ENCODE data around the gene NACC2.
"Not testable (repeated sequence)": the region's sequence is repeated elsewhere in the genome, so short reads cannot be mapped to it uniquely, and the experiment has no call there.

The NACC2 gene

DNA sequence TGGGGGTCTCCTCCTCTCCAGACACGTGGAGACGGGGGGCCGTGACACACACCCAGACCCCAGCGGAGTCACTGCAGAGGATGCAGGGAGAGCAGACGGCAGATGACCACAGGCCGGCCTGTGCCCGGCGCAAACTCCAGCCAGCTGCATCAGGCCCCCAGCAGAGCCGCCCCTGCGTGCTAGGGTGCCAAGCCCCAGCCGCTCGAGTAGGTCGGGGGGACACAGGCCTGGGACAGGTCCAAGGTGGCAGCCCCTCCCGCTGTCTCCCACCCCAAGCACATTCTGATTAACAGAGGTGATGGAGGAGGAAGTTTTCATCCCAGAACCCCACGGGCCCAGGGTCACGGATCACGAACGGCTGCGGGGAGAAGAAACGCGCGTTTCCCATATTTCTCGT lies 14.4 kb downstream of the NACC2 start:
- peaks cover 83% of the 10 kb centered on the region for H3K4me1 Mint-ChIP-seq (ENCODE audit: low read depth)
- peaks cover 44% of the 10 kb centered on the region for H3K36me3 Mint-ChIP-seq (ENCODE audit: low read depth)
- H3K9me3 Mint-ChIP-seq, result no peaks in the 10 kb centered on the region
- no peak overlapping the region for H3K27ac Mint-ChIP-seq
- H3K4me3 Mint-ChIP-seq, result no peak overlapping the region
- intact Hi-C loops (cut with micrococcal nuclease), result no loop called here
- no peaks in the 10 kb centered on the region for H3K27me3 Mint-ChIP-seq

- H3K27ac Mint-ChIP-seq, result peak overlapping the region; percentile 54
- peaks cover 51% of the 10 kb centered on the region for H3K36me3 Mint-ChIP-seq (ENCODE audit: low read depth)
- H3K4me1 Mint-ChIP-seq (ENCODE audit: low read depth), result peaks cover 89% of the 10 kb centered on the region
- H3K27me3 Mint-ChIP-seq, result no peaks in the 10 kb centered on the region
- H3K4me3 Mint-ChIP-seq, result no peak overlapping the region
- intact Hi-C loops (cut with micrococcal nuclease), result loop anchor here (5.0 kb wide), 1 partner anchor 37 kb away; the partner anchor contains the start of gene TMEM250
- H3K9me3 Mint-ChIP-seq, result no peaks in the 10 kb centered on the region
These were observed 15.2 kb downstream of the NACC2 start for GRCh38 chr9:136079916-136080246.

- peaks cover 89% of the 10 kb centered on the region for H3K4me1 Mint-ChIP-seq (ENCODE audit: low read depth)
- peaks cover 51% of the 10 kb centered on the region for H3K36me3 Mint-ChIP-seq (ENCODE audit: low read depth)
- peak overlapping the region; percentile 54 for H3K27ac Mint-ChIP-seq
- no peaks in the 10 kb centered on the region for H3K9me3 Mint-ChIP-seq
- no peak overlapping the region for H3K4me3 Mint-ChIP-seq
- intact Hi-C loops (cut with micrococcal nuclease), result loop anchor here (5.0 kb wide), 1 partner anchor 38 kb away; the partner anchor contains the start of gene TMEM250
- no peaks in the 10 kb centered on the region for H3K27me3 Mint-ChIP-seq
These were observed 15.7 kb downstream of the NACC2 start for GRCh38 chr9:136079211-136079915.

- Mint-ChIP-seq H3K9me3 (no peaks in the 10 kb centered on the region), H3K27me3 (no peaks in the 10 kb centered on the region), H3K36me3 (ENCODE audit: low read depth) (peaks cover 44% of the 10 kb centered on the region), H3K4me3 (no peak overlapping the region), H3K27ac (no peak overlapping the region), H3K4me1 (ENCODE audit: low read depth) (peaks cover 82% of the 10 kb centered on the region)
- intact Hi-C loops (cut with micrococcal nuclease), result loop anchor here (5.0 kb wide), 1 partner anchor 39 kb away; the partner anchor contains the start of gene TMEM250
These were observed 16.5 kb downstream of the NACC2 start for GRCh38 chr9:136078498-136079011.

DNA sequence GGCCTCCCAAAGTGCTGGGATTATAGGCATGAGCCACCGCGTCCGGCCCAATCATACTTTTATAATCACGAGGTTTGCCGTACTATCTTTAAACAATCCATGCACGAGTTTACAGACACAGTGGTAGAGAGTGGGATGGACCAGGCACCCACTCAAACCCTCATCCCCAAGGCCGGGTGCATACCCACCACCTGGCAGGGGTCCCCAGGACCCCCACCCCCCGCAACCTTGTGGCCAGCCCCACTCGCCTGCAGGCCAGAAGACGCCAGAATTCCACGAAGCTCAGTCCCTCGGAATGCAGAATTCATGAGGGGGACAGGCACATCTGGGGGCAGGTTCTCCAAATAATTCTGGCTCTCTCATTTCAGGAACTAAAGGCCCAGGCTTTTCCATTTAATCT lies 17.1 kb downstream of the NACC2 start:
- Mint-ChIP-seq H3K27me3 (no peaks in the 10 kb centered on the region), H3K4me3 (no peak overlapping the region), H3K27ac (no peak overlapping the region), H3K36me3 (ENCODE audit: low read depth) (peaks cover 39% of the 10 kb centered on the region), H3K9me3 (no peaks in the 10 kb centered on the region), H3K4me1 (ENCODE audit: low read depth) (peaks cover 77% of the 10 kb centered on the region)
- intact Hi-C loops (cut with micrococcal nuclease), result loop anchor here (5.0 kb wide), 1 partner anchor 39 kb away; the partner anchor contains the start of gene TMEM250

- Mint-ChIP-seq H3K9me3 (no peaks in the 10 kb centered on the region), H3K4me3 (peak overlapping the region; percentile 4), H3K4me1 (ENCODE audit: low read depth) (peaks cover 71% of the 10 kb centered on the region), H3K27me3 (no peaks in the 10 kb centered on the region), H3K36me3 (ENCODE audit: low read depth) (peaks cover 33% of the 10 kb centered on the region), H3K27ac (peak overlapping the region; percentile 80)
- intact Hi-C loops (cut with micrococcal nuclease), result loop anchor here (5.0 kb wide), 1 partner anchor 40 kb away; the partner anchor contains the start of gene TMEM250
These were observed 17.6 kb downstream of the NACC2 start for GRCh38 chr9:136077491-136077890.

DNA sequence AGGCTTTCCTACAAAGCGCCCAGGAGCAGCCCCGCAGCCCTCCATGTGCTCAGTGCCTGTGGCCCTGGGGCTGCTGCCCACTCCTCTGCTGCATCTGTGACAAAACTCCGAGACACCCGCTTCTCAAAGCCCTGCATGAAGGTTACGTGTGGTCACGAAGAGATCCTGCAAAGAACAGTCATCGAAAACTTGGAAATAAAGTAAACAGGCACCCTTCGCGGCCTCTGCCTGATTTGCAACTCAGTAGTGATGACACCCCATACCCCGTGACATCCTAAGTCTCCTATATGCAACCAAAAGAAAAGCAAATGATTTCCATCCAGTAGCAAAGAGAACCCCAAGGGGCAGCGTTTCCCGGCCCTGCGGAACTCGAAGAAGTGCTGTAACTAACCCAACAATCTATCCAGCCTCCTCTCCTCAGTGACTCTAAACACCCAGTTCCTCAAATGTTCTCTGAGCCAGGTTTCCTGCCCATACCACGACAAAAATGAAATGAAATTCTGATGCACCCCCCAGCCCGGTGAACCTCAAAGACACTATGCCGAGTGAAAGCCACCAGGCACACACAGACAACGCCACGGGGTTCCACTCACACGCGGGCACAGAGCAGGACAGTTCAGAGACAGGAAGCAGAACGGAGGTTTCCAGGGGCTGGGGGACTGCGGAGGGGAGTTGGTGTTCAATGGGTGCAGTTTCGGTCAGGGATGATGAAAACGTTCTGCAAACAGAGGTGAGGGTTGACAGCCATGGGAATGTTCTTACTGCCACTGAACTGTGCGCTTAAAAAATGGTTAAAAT lies 19.0 kb downstream of the NACC2 start:
- H3K4me3 Mint-ChIP-seq, result peak overlapping the region; percentile 59
- peaks cover 61% of the 10 kb centered on the region for H3K4me1 Mint-ChIP-seq (ENCODE audit: low read depth)
- intact Hi-C loops (cut with micrococcal nuclease), result loop anchor here (5.0 kb wide), 1 partner anchor 41 kb away; the partner anchor contains the start of gene TMEM250
- H3K36me3 Mint-ChIP-seq (ENCODE audit: low read depth), result peaks cover 32% of the 10 kb centered on the region
- no peaks in the 10 kb centered on the region for H3K9me3 Mint-ChIP-seq
- H3K27ac Mint-ChIP-seq, result peak overlapping the region; percentile 80
- H3K27me3 Mint-ChIP-seq, result no peaks in the 10 kb centered on the region

DNA sequence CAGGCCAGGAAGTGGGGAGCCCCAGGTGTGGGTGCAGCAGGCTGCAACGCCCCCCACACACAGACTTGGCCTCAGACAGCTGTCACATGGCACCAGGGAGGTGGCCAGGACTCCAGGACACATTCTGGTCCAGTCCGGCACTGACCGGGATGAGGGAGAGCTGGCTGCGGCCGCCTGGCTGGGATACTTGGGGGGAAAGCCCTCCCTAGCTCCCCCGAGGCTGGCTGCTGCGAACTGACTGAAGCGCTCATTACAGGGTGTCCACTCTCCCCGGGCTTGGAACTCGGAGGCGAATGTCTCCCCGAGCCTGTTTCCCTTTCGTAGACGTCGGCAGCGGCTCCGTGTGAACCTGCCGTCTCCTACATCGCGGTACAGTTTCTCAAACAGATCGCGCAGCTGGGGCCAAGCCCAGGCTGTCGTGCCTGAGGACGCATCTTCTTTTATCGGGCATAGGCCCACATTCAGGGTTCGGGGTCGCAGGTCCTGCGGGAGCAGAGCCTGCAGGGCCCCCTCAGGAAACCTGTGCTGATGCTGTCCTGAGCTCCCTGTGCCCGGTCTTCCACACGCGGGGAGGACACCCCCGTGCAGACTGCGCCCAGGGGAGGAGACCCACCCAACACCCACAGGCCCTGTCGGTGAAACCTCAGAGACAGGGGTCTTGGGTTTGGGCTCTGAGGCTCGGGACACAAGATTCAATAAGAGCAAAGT lies 19.8 kb downstream of the NACC2 start:
- H3K27ac Mint-ChIP-seq, result peak overlapping the region; percentile 80
- H3K27me3 Mint-ChIP-seq, result no peaks in the 10 kb centered on the region
- peaks cover 33% of the 10 kb centered on the region for H3K36me3 Mint-ChIP-seq (ENCODE audit: low read depth)
- H3K4me3 Mint-ChIP-seq, result peak overlapping the region; percentile 59
- intact Hi-C loops (cut with micrococcal nuclease), result loop anchor here (5.0 kb wide), 1 partner anchor 42 kb away; the partner anchor contains the start of gene TMEM250
- H3K4me1 Mint-ChIP-seq (ENCODE audit: low read depth), result peaks cover 53% of the 10 kb centered on the region
- H3K9me3 Mint-ChIP-seq, result no peaks in the 10 kb centered on the region

GRCh38 chr9:136074706-136075105 lies 20.4 kb downstream of the NACC2 start:
- Mint-ChIP-seq H3K9me3 (no peaks in the 10 kb centered on the region), H3K36me3 (ENCODE audit: low read depth) (peaks cover 35% of the 10 kb centered on the region)
- intact Hi-C loops (cut with micrococcal nuclease), result loop anchor here (5.0 kb wide), 1 partner anchor 43 kb away; the partner anchor contains the start of gene TMEM250

DNA sequence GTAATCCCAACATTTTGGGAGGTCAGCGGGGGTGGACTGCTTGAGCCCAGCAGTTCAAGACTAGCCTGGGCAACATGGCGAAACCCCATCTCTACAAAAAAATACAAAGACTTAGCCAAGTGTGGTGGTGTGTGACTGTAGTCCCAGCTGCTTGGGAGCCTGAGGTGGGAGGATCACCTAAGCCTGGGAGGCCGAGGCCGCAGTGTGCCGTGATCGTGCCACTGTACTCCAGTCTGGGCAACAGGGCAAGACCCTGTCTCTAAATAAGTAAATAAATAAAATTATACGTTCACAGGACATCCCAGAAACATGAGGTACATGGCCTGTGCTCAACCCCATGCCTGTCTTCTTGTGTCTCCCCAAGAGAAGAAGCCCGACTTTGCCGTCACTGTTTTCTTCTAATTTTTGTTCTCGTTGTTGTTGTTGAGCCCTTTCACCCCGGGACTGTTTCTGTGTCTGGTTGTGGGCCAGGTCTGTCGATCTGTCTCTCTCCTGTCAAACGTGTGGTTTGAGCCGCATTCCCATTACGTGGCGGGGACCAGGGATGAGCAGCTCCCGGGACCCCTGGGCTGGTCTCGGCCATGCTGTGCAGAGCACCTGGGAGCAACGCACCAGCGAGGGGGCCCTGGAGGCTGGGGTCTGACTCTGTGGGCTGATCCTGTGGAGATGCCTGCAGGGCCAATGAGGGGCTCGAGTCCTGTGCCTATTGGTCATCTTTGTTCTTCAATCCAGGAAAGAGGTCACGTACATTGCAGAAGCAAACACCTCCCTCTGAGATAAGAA lies 32.2 kb downstream of the NACC2 start:
- H3K36me3 Mint-ChIP-seq (ENCODE audit: low read depth), result peaks cover 24% of the 10 kb centered on the region
- intact Hi-C loops (cut with micrococcal nuclease), result no loop called here
- H3K27me3 Mint-ChIP-seq, result peaks cover 4% of the 10 kb centered on the region
- H3K4me3 Mint-ChIP-seq, result no peak overlapping the region
- peaks cover 73% of the 10 kb centered on the region for H3K4me1 Mint-ChIP-seq (ENCODE audit: low read depth)
- H3K9me3 Mint-ChIP-seq, result no peaks in the 10 kb centered on the region
- H3K27ac Mint-ChIP-seq, result no peak overlapping the region

More at GRCh38 chr9:136074706-136075105, 20.4 kb downstream of the NACC2 start:
- Mint-ChIP-seq H3K27me3 (no peaks in the 10 kb centered on the region), H3K4me1 (ENCODE audit: low read depth) (peaks cover 47% of the 10 kb centered on the region), H3K27ac (no peak overlapping the region), H3K4me3 (no peak overlapping the region)

GRCh38 chr9:136061916-136062315 lies 33.2 kb downstream of the NACC2 start:
- intact Hi-C loops (cut with micrococcal nuclease); H3K27me3 Mint-ChIP-seq; H3K9me3 Mint-ChIP-seq; H3K4me3 Mint-ChIP-seq; H3K27ac Mint-ChIP-seq: not testable (repeated sequence)
- Mint-ChIP-seq H3K36me3 (ENCODE audit: low read depth) (peaks cover 33% of the 10 kb centered on the region), H3K4me1 (ENCODE audit: low read depth) (peaks cover 75% of the 10 kb centered on the region)

DNA sequence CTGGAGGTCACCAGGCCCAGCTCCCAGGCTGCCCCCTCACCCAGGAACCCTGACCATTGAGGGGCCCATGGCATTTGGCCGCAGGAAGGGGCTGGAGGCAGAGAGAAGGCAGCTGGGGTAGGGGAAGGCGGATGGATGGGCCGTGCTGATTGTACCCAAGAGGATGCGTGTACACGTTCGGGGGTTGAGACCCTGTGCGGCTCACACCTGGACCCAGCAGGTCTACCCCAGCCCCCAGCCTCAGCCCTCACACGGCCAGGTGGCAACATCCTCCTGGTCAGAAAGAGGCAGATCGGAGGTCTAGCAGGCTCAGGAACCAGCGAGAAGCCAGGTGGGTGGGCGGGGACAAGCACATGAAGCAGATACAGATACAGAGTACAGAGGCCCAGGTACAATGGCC lies 33.7 kb downstream of the NACC2 start:
- Mint-ChIP-seq H3K27me3 (peaks cover 4% of the 10 kb centered on the region), H3K4me3 (no peak overlapping the region), H3K27ac (no peak overlapping the region), H3K4me1 (ENCODE audit: low read depth) (peaks cover 75% of the 10 kb centered on the region), H3K36me3 (ENCODE audit: low read depth) (peaks cover 33% of the 10 kb centered on the region), H3K9me3 (no peaks in the 10 kb centered on the region)
- intact Hi-C loops (cut with micrococcal nuclease), result no loop called here

All from dendritic cell treated with granulocyte-macrophage colony-stimulating factor and Interleukin-4, amounts not matched to agents 40 ng/mL and 50 ng/mL, for 4 days (primary cell).